NCI-H1092 (cell line): Measurements from ENCODE around the gene LRRC47.

Experiments
- DNase-seq: peaks from one replicate; lab custom pipeline; 2025; lab: John Stamatoyannopoulos, UW

The LRRC47 gene

GRCh38 chr1:3786468-3787348, 9.6 kb downstream of the LRRC47 start:
- DNase-seq: no peak

- DNase-seq: no peak
Observed at GRCh38 chr1:3785456-3786157, 10.7 kb downstream of the LRRC47 start.

GRCh38 chr1:3785045-3785444, 11.3 kb downstream of the LRRC47 start:
- DNase-seq: no peak

GRCh38 chr1:3783651-3784474, 12.4 kb downstream of the LRRC47 start:
- no peak for DNase-seq

- DNase-seq: no peak
Observed at GRCh38 chr1:3780901-3781300, 15.4 kb downstream of the LRRC47 start.

- no peak for DNase-seq
Observed at GRCh38 chr1:3779912-3780416, 16.3 kb downstream of the LRRC47 start.

- DNase-seq: no peak
Observed at GRCh38 chr1:3779265-3779911, 16.9 kb downstream of the LRRC47 start.

- DNase-seq: no peak
Observed at GRCh38 chr1:3778590-3779264, 17.6 kb downstream of the LRRC47 start.

- no peak for DNase-seq
Observed at GRCh38 chr1:3777647-3778589, 18.4 kb downstream of the LRRC47 start.

GRCh38 chr1:3777078-3777547, 19.2 kb downstream of the LRRC47 start:
- no peak for DNase-seq

- DNase-seq: no peak
Observed at GRCh38 chr1:3776231-3776961, 19.9 kb downstream of the LRRC47 start.

- DNase-seq: no peak
Observed at GRCh38 chr1:3775490-3776230, 20.6 kb downstream of the LRRC47 start.

- DNase-seq: no peak
Observed at GRCh38 chr1:3774946-3775489, 21.3 kb downstream of the LRRC47 start.

GRCh38 chr1:3774276-3774945, 21.9 kb downstream of the LRRC47 start:
- no peak for DNase-seq

GRCh38 chr1:3773572-3774275, 22.6 kb downstream of the LRRC47 start:
- DNase-seq: no peak

GRCh38 chr1:3772715-3773571, 23.4 kb downstream of the LRRC47 start, which contains the start of gene SMIM1:
Gene SMIM1, plus strand, starts transcription at chr1:3772749. Its CDS starts 2,625 bp downstream, at chr1:3775374.
- DNase-seq: no peak
